Epithelial cell of esophagus (primary cell): ENCODE data around the gene LMCD1.

Source experiments
- DNase-seq: peaks from one replicate; pipeline ENCODE4 v3.0.0; 2010; ENCODE audit warnings: low read depth
- H3K4me3 ChIP-seq: 2 replicates; pipeline ENCODE4 v1.5.1; 2011; ENCODE audit warnings: mild to moderate bottlenecking, low read length, control low read depth
- CTCF ChIP-seq: IDR thresholded peaks from 2 replicates; pipeline ENCODE4 v1.5.1; 2011; ENCODE audit warnings: low read depth, mild to moderate bottlenecking, low read length, control low read depth, inconsistent platforms; ENCODE audit not compliant: insufficient read depth; ENCODE audit errors: missing control alignments

The LMCD1 gene

GRCh38 chr3:8529738-8530525, 28.3 kb downstream of the LMCD1 start:
- no peak overlapping the region for H3K4me3 ChIP-seq
- peak; percentile 21 for DNase-seq
- no peak for TF ChIP-seq CTCF

- no peak for DNase-seq
- no peak for TF ChIP-seq CTCF
- H3K4me3 ChIP-seq = no peak overlapping the region
These were observed 29.0 kb downstream of the LMCD1 start for GRCh38 chr3:8530581-8530980.

- H3K4me3 ChIP-seq = no peak overlapping the region
- TF ChIP-seq CTCF = no peak
- peak; percentile 19 for DNase-seq
These were observed 30.7 kb downstream of the LMCD1 start for GRCh38 chr3:8532251-8532871.

- no peak overlapping the region for H3K4me3 ChIP-seq
- TF ChIP-seq CTCF = no peak
- no peak for DNase-seq
These were observed 34.8 kb downstream of the LMCD1 start for GRCh38 chr3:8536096-8537056.

GRCh38 chr3:8537440-8537839, 35.8 kb downstream of the LMCD1 start:
- no peak for DNase-seq
- no peak overlapping the region for H3K4me3 ChIP-seq
- TF ChIP-seq CTCF = no peak

- no peak for DNase-seq
- H3K4me3 ChIP-seq = no peak overlapping the region
These were observed 36.6 kb downstream of the LMCD1 start for GRCh38 chr3:8538223-8538622.

More at GRCh38 chr3:8538223-8538622, 36.6 kb downstream of the LMCD1 start:
- no peak for TF ChIP-seq CTCF
